Measurements from ENCODE around the gene CCDC136.

GRCh38 chr7:128794436-128794835 lies 2.7 kb downstream of the CCDC136 start:
- TF ChIP-seq CTCF (IDR thresholded peaks at IDR 0.05 in 8 of 11, conservative IDR thresholded peaks at IDR 0.05 in 3 of 11), result no peak
- no peak for TF ChIP-seq POLR2AphosphoS5 (IDR thresholded peaks at IDR 0.05)
